ENCODE data around the gene GLIS1. TPM values are rescaled to one million over a fixed set of nuclear protein-coding genes. Genes with fewer than 3 reads are reported as not detected.

Gene GLIS1
- total RNA-seq, 4 donors from 2014 or later, result not detected

GRCh38 chr1:53732912-53733317, 6.0 kb downstream of the GLIS1 start:
- in situ Hi-C loops (cut with MboI; ENCODE audit: low sequenced_read_pairs in 4 of 4), result no loop called here
- Histone ChIP-seq H3K9me3 (no peaks in the 10 kb centered on the region), H3K27me3 (peaks cover under 1 to 19% (median 8%) of the 10 kb centered on the region in 3 donors), H3K4me3 (no peak overlapping the region), H3K36me3 (no peaks in the 10 kb centered on the region), H3K27ac (no peak overlapping the region), H3K4me1 (peaks cover 1 to 3% of the 10 kb centered on the region in 2 donors)
- DNase-seq (no peak), ATAC-seq (no peak)
- intact Hi-C loops (cut with DNase I; ENCODE audit: low total_unique reads), result no loop called here
- TF ChIP-seq POLR2A (IDR thresholded peaks at IDR 0.05) (no peak), CTCF (IDR thresholded peaks at IDR 0.05 in 4 of 5, conservative IDR thresholded peaks at IDR 0.05 in 1 of 5) (no peak)

GRCh38 chr1:53732409-53732808, 6.6 kb downstream of the GLIS1 start:
- no peak overlapping the region for H3K4me3 ChIP-seq
- DNase-seq, result no peak
- no peak for ATAC-seq
- in situ Hi-C loops (cut with MboI; ENCODE audit: low sequenced_read_pairs in 4 of 4) (no loop called here), intact Hi-C loops (cut with DNase I; ENCODE audit: low total_unique reads) (no loop called here)
- H3K27ac ChIP-seq, result no peak overlapping the region
- no peaks in the 10 kb centered on the region for H3K4me1 ChIP-seq
- TF ChIP-seq CTCF (IDR thresholded peaks at IDR 0.05 in 4 of 5, conservative IDR thresholded peaks at IDR 0.05 in 1 of 5) (no peak), POLR2A (IDR thresholded peaks at IDR 0.05) (no peak)
- H3K27me3 ChIP-seq, result peaks cover 0 to 16% (median 5%) of the 10 kb centered on the region in 3 donors
- no peaks in the 10 kb centered on the region for H3K36me3 ChIP-seq
- H3K9me3 ChIP-seq, result no peaks in the 10 kb centered on the region

- no peak for DNase-seq
- no peak for ATAC-seq
- no peaks in the 10 kb centered on the region for H3K4me1 ChIP-seq
- no peak overlapping the region for H3K4me3 ChIP-seq
- H3K9me3 ChIP-seq, result no peaks in the 10 kb centered on the region
- no peak overlapping the region for H3K27ac ChIP-seq
- intact Hi-C loops (cut with DNase I; ENCODE audit: low total_unique reads), result no loop called here
- TF ChIP-seq CTCF (IDR thresholded peaks at IDR 0.05 in 4 of 5, conservative IDR thresholded peaks at IDR 0.05 in 1 of 5) (no peak), POLR2A (IDR thresholded peaks at IDR 0.05) (no peak)
- H3K27me3 ChIP-seq, result peaks cover 0 to 11% (median 0%) of the 10 kb centered on the region in 3 donors
- no peaks in the 10 kb centered on the region for H3K36me3 ChIP-seq
- in situ Hi-C loops (cut with MboI; ENCODE audit: low sequenced_read_pairs in 4 of 4), result no loop called here
Measured at GRCh38 chr1:53731779-53732305, 7.1 kb downstream of the GLIS1 start.

- no peak for DNase-seq
- H3K27me3 ChIP-seq, result peaks cover 0 to 8% (median 0%) of the 10 kb centered on the region in 3 donors
- H3K36me3 ChIP-seq, result no peaks in the 10 kb centered on the region
- H3K4me3 ChIP-seq, result no peak overlapping the region
- intact Hi-C loops (cut with DNase I; ENCODE audit: low total_unique reads) (no loop called here), in situ Hi-C loops (cut with MboI; ENCODE audit: low sequenced_read_pairs in 4 of 4) (no loop called here)
- no peaks in the 10 kb centered on the region for H3K9me3 ChIP-seq
- H3K27ac ChIP-seq, result no peak overlapping the region
- ATAC-seq, result no peak
- H3K4me1 ChIP-seq, result no peaks in the 10 kb centered on the region
- TF ChIP-seq POLR2A (IDR thresholded peaks at IDR 0.05), result no peak
- TF ChIP-seq CTCF (IDR thresholded peaks at IDR 0.05 in 4 of 5, conservative IDR thresholded peaks at IDR 0.05 in 1 of 5), result no peak
Measured at GRCh38 chr1:53731043-53731600, 7.8 kb downstream of the GLIS1 start.
